Activated CD4-positive, alpha-beta T cell treated with anti-CD3 and anti-CD28 coated beads, Interleukin-2, amount 10 ng/mL, durations not matched to agents 24 days and 14 days (primary cell): ENCODE results near the gene RALGPS1. TPM values are rescaled to one million over a fixed set of nuclear protein-coding genes. Genes with fewer than 3 reads are reported as not detected.

Source experiments
- DNase-seq: peaks from one replicate; pipeline ENCODE4 v3.0.0; 2022
- H3K27ac Mint-ChIP-seq: one replicate; pipeline ENCODE4 v1.8.0; 2022; ENCODE audit warnings: mild to moderate bottlenecking, mixed read lengths
- H3K27me3 Mint-ChIP-seq: one replicate; pipeline ENCODE4 v1.8.0; 2022; ENCODE audit warnings: mixed read lengths
- H3K36me3 Mint-ChIP-seq: one replicate; pipeline ENCODE4 v1.8.0; 2022; ENCODE audit warnings: low read depth, mild to moderate bottlenecking, mixed read lengths
- H3K4me1 Mint-ChIP-seq: one replicate; pipeline ENCODE4 v1.8.0; 2021; ENCODE audit warnings: mixed read lengths
- H3K4me3 Mint-ChIP-seq: one replicate; pipeline ENCODE4 v1.8.0; 2022; ENCODE audit warnings: mild to moderate bottlenecking, moderate library complexity, mixed read lengths
- H3K9me3 Mint-ChIP-seq: one replicate; pipeline ENCODE4 v1.8.0; 2021; ENCODE audit warnings: mixed read lengths
- intact Hi-C: fragments of 100-400 bp; cut with micrococcal nuclease; formaldehyde crosslinking; loops from one replicate; pipeline ENCODE4 v1.15.1; 2023
- total RNA-seq: library from RNA; stranded (reverse); gene quantifications from 2 replicates; pipeline ENCODE4 v1.2.3, GENCODE V29; 2022

The RALGPS1 gene
- total RNA-seq, 1 donor from 2014 or later, result 2.0 TPM

GRCh38 chr9:127130235-127130634 lies 215.7 kb downstream of the RALGPS1 start:
- intact Hi-C loops, result no loop called here
- no peak overlapping the region for H3K4me3 Mint-ChIP-seq

GRCh38 chr9:127130661-127131538 lies 216.3 kb downstream of the RALGPS1 start:
- no peaks in the 10 kb centered on the region for H3K36me3 Mint-ChIP-seq
- no peak for DNase-seq
- H3K4me1 Mint-ChIP-seq, result no peaks in the 10 kb centered on the region
- intact Hi-C loops, result no loop called here
- no peak overlapping the region for H3K4me3 Mint-ChIP-seq
- no peak overlapping the region for H3K27ac Mint-ChIP-seq
- no peaks in the 10 kb centered on the region for H3K9me3 Mint-ChIP-seq
- peaks cover 28% of the 10 kb centered on the region for H3K27me3 Mint-ChIP-seq

More at GRCh38 chr9:127130235-127130634, 215.7 kb downstream of the RALGPS1 start:
- no peaks in the 10 kb centered on the region for H3K9me3 Mint-ChIP-seq
- no peaks in the 10 kb centered on the region for H3K4me1 Mint-ChIP-seq
- H3K27me3 Mint-ChIP-seq, result peaks cover 30% of the 10 kb centered on the region
- H3K36me3 Mint-ChIP-seq, result no peaks in the 10 kb centered on the region
- no peak overlapping the region for H3K27ac Mint-ChIP-seq
- no peak for DNase-seq

- Mint-ChIP-seq H3K4me3 (no peak overlapping the region), H3K4me1 (no peaks in the 10 kb centered on the region), H3K27me3 (peaks cover 19% of the 10 kb centered on the region), H3K36me3 (no peaks in the 10 kb centered on the region), H3K9me3 (no peaks in the 10 kb centered on the region), H3K27ac (no peak overlapping the region)
- intact Hi-C loops, result no loop called here
- no peak for DNase-seq
These were observed 217.3 kb downstream of the RALGPS1 start for GRCh38 chr9:127131871-127132270.

GRCh38 chr9:127132375-127132774 lies 217.8 kb downstream of the RALGPS1 start:
- Mint-ChIP-seq H3K27me3 (peaks cover 14% of the 10 kb centered on the region), H3K9me3 (no peaks in the 10 kb centered on the region), H3K4me1 (no peaks in the 10 kb centered on the region), H3K4me3 (no peak overlapping the region), H3K27ac (no peak overlapping the region), H3K36me3 (no peaks in the 10 kb centered on the region)
- DNase-seq, result no peak
- intact Hi-C loops, result no loop called here

- H3K4me3 Mint-ChIP-seq, result no peak overlapping the region
- H3K27me3 Mint-ChIP-seq, result peaks cover 15% of the 10 kb centered on the region
- no peaks in the 10 kb centered on the region for H3K4me1 Mint-ChIP-seq
- no peak for DNase-seq
- H3K36me3 Mint-ChIP-seq, result no peaks in the 10 kb centered on the region
- H3K9me3 Mint-ChIP-seq, result no peaks in the 10 kb centered on the region
- H3K27ac Mint-ChIP-seq, result no peak overlapping the region
- intact Hi-C loops, result no loop called here
These were observed 218.5 kb downstream of the RALGPS1 start for GRCh38 chr9:127132921-127133647.

GRCh38 chr9:127133739-127134167 lies 219.2 kb downstream of the RALGPS1 start:
- Mint-ChIP-seq H3K36me3 (no peaks in the 10 kb centered on the region), H3K27me3 (peaks cover 16% of the 10 kb centered on the region)

GRCh38 chr9:127135056-127135745 lies 220.6 kb downstream of the RALGPS1 start:
- no peak overlapping the region for H3K27ac Mint-ChIP-seq
- H3K4me1 Mint-ChIP-seq, result no peaks in the 10 kb centered on the region
- intact Hi-C loops, result no loop called here
- H3K27me3 Mint-ChIP-seq, result peaks cover 12% of the 10 kb centered on the region
- no peaks in the 10 kb centered on the region for H3K9me3 Mint-ChIP-seq
- no peak for DNase-seq
- H3K36me3 Mint-ChIP-seq, result no peaks in the 10 kb centered on the region
- H3K4me3 Mint-ChIP-seq, result no peak overlapping the region

More at GRCh38 chr9:127133739-127134167, 219.2 kb downstream of the RALGPS1 start:
- Mint-ChIP-seq H3K4me3 (no peak overlapping the region), H3K4me1 (no peaks in the 10 kb centered on the region), H3K9me3 (no peaks in the 10 kb centered on the region), H3K27ac (no peak overlapping the region)
- DNase-seq, result no peak
- intact Hi-C loops, result no loop called here

GRCh38 chr9:127136081-127136879 lies 221.7 kb downstream of the RALGPS1 start:
- H3K4me1 Mint-ChIP-seq, result no peaks in the 10 kb centered on the region
- H3K27ac Mint-ChIP-seq, result no peak overlapping the region
- no peaks in the 10 kb centered on the region for H3K36me3 Mint-ChIP-seq
- peaks cover 17% of the 10 kb centered on the region for H3K27me3 Mint-ChIP-seq
- DNase-seq, result no peak
- H3K9me3 Mint-ChIP-seq, result no peaks in the 10 kb centered on the region
- no peak overlapping the region for H3K4me3 Mint-ChIP-seq
- intact Hi-C loops, result no loop called here

- intact Hi-C loops, result no loop called here
- Mint-ChIP-seq H3K4me1 (no peaks in the 10 kb centered on the region), H3K9me3 (no peaks in the 10 kb centered on the region)
These were observed 222.5 kb downstream of the RALGPS1 start for GRCh38 chr9:127136880-127137639.

GRCh38 chr9:127137640-127138360 lies 223.2 kb downstream of the RALGPS1 start:
- intact Hi-C loops, result no loop called here
- Mint-ChIP-seq H3K36me3 (no peaks in the 10 kb centered on the region), H3K4me3 (no peak overlapping the region), H3K9me3 (no peaks in the 10 kb centered on the region), H3K27ac (no peak overlapping the region), H3K27me3 (peaks cover 24% of the 10 kb centered on the region), H3K4me1 (no peaks in the 10 kb centered on the region)
- DNase-seq, result no peak

More at GRCh38 chr9:127136880-127137639, 222.5 kb downstream of the RALGPS1 start:
- DNase-seq, result no peak
- no peak overlapping the region for H3K27ac Mint-ChIP-seq
- H3K4me3 Mint-ChIP-seq, result no peak overlapping the region
- no peaks in the 10 kb centered on the region for H3K36me3 Mint-ChIP-seq
- H3K27me3 Mint-ChIP-seq, result peaks cover 20% of the 10 kb centered on the region

- H3K4me3 Mint-ChIP-seq, result no peak overlapping the region
- DNase-seq, result no peak
- H3K4me1 Mint-ChIP-seq, result no peaks in the 10 kb centered on the region
- H3K36me3 Mint-ChIP-seq, result no peaks in the 10 kb centered on the region
- intact Hi-C loops, result no loop called here
- H3K27me3 Mint-ChIP-seq, result peaks cover 29% of the 10 kb centered on the region
- no peaks in the 10 kb centered on the region for H3K9me3 Mint-ChIP-seq
- H3K27ac Mint-ChIP-seq, result no peak overlapping the region
These were observed 223.9 kb downstream of the RALGPS1 start for GRCh38 chr9:127138444-127138843.

GRCh38 chr9:127139071-127139731 lies 224.6 kb downstream of the RALGPS1 start:
- intact Hi-C loops, result no loop called here
- no peaks in the 10 kb centered on the region for H3K4me1 Mint-ChIP-seq
- H3K4me3 Mint-ChIP-seq, result no peak overlapping the region
- no peak for DNase-seq
- H3K27me3 Mint-ChIP-seq, result peaks cover 31% of the 10 kb centered on the region
- H3K27ac Mint-ChIP-seq, result no peak overlapping the region
- no peaks in the 10 kb centered on the region for H3K36me3 Mint-ChIP-seq
- no peaks in the 10 kb centered on the region for H3K9me3 Mint-ChIP-seq
